Large intestine (tissue), 3 donors: ENCODE data around the gene SERPINA9. TPM values are rescaled to one million over a fixed set of nuclear protein-coding genes. Genes with fewer than 3 reads are reported as not detected.
"Not testable (repeated sequence)": the region's sequence is repeated elsewhere in the genome, so short reads cannot be mapped to it uniquely, and the experiment has no call there.

Source experiments
- DNase-seq, 2 donors: peaks; one replicate each; pipeline versions ENCODE4 v3.0.0 to v3.0.0-alpha.2; 2013
- H3K27ac ChIP-seq: one replicate; pipeline ENCODE4 v1.5.1; 2013; ENCODE audit warnings: low read length
- H3K27me3 ChIP-seq: 2 replicates; pipeline ENCODE4 v1.6.1; 2013; ENCODE audit warnings: low read length; ENCODE audit not compliant: control insufficient read depth, insufficient read depth
- H3K36me3 ChIP-seq: 2 replicates; pipeline ENCODE4 v1.6.1; 2013; ENCODE audit warnings: low read length; ENCODE audit not compliant: control insufficient read depth, insufficient read depth
- H3K4me1 ChIP-seq: one replicate; pipeline ENCODE4 v1.6.1; 2013; ENCODE audit warnings: low read length; ENCODE audit not compliant: control insufficient read depth, insufficient read depth
- H3K4me3 ChIP-seq: one replicate; pipeline ENCODE4 v1.5.1; 2013; ENCODE audit warnings: low read length
- H3K9me3 ChIP-seq: one replicate; pipeline ENCODE4 v1.6.1; 2013; ENCODE audit warnings: mild to moderate bottlenecking, low read depth, low read length, moderate library complexity; ENCODE audit not compliant: control insufficient read depth
- WGBS: methylation state at CpG from one replicate; pipeline ENCODE4 v1.1.5; 2013; ENCODE audit warnings: low lambda C conversion rate; ENCODE audit not compliant: insufficient coverage; 5-methylcytosine and 5-hydroxymethylcytosine counted together
- polyA plus RNA-seq: library from polyadenylated mRNA; unstranded; fragments of 120-200 nt; gene quantifications from one replicate; pipeline ENCODE4 v1.2.1, GENCODE V29; 2013

SERPINA9 gene
- polyA plus RNA-seq, 1 donor: not detected

GRCh38 chr14:94510481-94510880 is 34.5 kb upstream of the SERPINA9 start:
- H3K27me3 ChIP-seq, H3K4me1 ChIP-seq, H3K27ac ChIP-seq, DNase-seq, H3K36me3 ChIP-seq, H3K4me3 ChIP-seq, H3K9me3 ChIP-seq: not testable (repeated sequence)
- WGBS: no CpG with 5 or more reads among the region's 2 CpGs

GRCh38 chr14:94509356-94509755 is 33.4 kb upstream of the SERPINA9 start, which contains the start of gene SERPINA12:
SERPINA12 (minus strand) TSS chr14:94509469; CDS start chr14:94498397, 11,072 bp downstream.
- no peaks in the 10 kb centered on the region for H3K4me1 ChIP-seq
- no peak for DNase-seq
- no peaks in the 10 kb centered on the region for H3K27me3 ChIP-seq
- H3K27ac ChIP-seq: no peak within 1 kb of the TSS
- no peak within 1 kb of the TSS for H3K4me3 ChIP-seq
- WGBS: no CpG with 5 or more reads among the region's 3 CpGs
- H3K36me3 ChIP-seq: no peaks in the 10 kb centered on the region
- H3K9me3 ChIP-seq: no peaks in the 10 kb centered on the region

GRCh38 chr14:94505641-94506040 is 29.6 kb upstream of the SERPINA9 start:
- no CpG with 5 or more reads among the region's 8 CpGs for WGBS
- H3K9me3 ChIP-seq: no peaks in the 10 kb centered on the region
- no peaks in the 10 kb centered on the region for H3K27me3 ChIP-seq
- no peaks in the 10 kb centered on the region for H3K4me1 ChIP-seq
- H3K27ac ChIP-seq: no peak overlapping the region
- no peak overlapping the region for H3K4me3 ChIP-seq
- H3K36me3 ChIP-seq: no peaks in the 10 kb centered on the region
- DNase-seq: no peak

GRCh38 chr14:94505206-94505605 is 29.2 kb upstream of the SERPINA9 start:
- WGBS: no CpG with 5 or more reads among the region's 4 CpGs

GRCh38 chr14:94501588-94502516 is 25.9 kb upstream of the SERPINA9 start:
- H3K27me3 ChIP-seq: no peaks in the 10 kb centered on the region
- H3K4me1 ChIP-seq: no peaks in the 10 kb centered on the region
- no peak overlapping the region for H3K4me3 ChIP-seq
- no peak for DNase-seq
- no peaks in the 10 kb centered on the region for H3K9me3 ChIP-seq
- WGBS: no CpG with 5 or more reads among the region's 16 CpGs
- no peaks in the 10 kb centered on the region for H3K36me3 ChIP-seq
- no peak overlapping the region for H3K27ac ChIP-seq

More at GRCh38 chr14:94505206-94505605, 29.2 kb upstream of the SERPINA9 start:
- Histone ChIP-seq H3K27me3 (no peaks in the 10 kb centered on the region), H3K27ac (no peak overlapping the region), H3K36me3 (no peaks in the 10 kb centered on the region), H3K4me1 (no peaks in the 10 kb centered on the region), H3K4me3 (no peak overlapping the region), H3K9me3 (no peaks in the 10 kb centered on the region)
- no peak for DNase-seq

- Histone ChIP-seq H3K27ac (no peak overlapping the region), H3K27me3 (no peaks in the 10 kb centered on the region), H3K9me3 (no peaks in the 10 kb centered on the region), H3K4me1 (no peaks in the 10 kb centered on the region), H3K36me3 (no peaks in the 10 kb centered on the region), H3K4me3 (no peak overlapping the region)
- WGBS: 92% methylated on average over 1 of the region's 3 CpGs
- DNase-seq: no peak
These were observed 24.3 kb upstream of the SERPINA9 start for GRCh38 chr14:94500264-94500663.

- Histone ChIP-seq H3K4me3 (no peak overlapping the region), H3K36me3 (no peaks in the 10 kb centered on the region), H3K9me3 (no peaks in the 10 kb centered on the region), H3K27ac (no peak overlapping the region), H3K27me3 (no peaks in the 10 kb centered on the region), H3K4me1 (no peaks in the 10 kb centered on the region)
- WGBS: no CpG with 5 or more reads among the region's 2 CpGs
- no peak for DNase-seq
These were observed 23.7 kb upstream of the SERPINA9 start for GRCh38 chr14:94499673-94500072.

GRCh38 chr14:94498215-94498614 is 22.2 kb upstream of the SERPINA9 start:
- WGBS: no CpG with 5 or more reads among the region's 3 CpGs
- H3K4me1 ChIP-seq: no peaks in the 10 kb centered on the region
- H3K27ac ChIP-seq: no peak overlapping the region
- no peaks in the 10 kb centered on the region for H3K27me3 ChIP-seq
- no peaks in the 10 kb centered on the region for H3K36me3 ChIP-seq
- no peak for DNase-seq
- H3K4me3 ChIP-seq: no peak overlapping the region
- H3K9me3 ChIP-seq: no peaks in the 10 kb centered on the region

- Histone ChIP-seq H3K4me1 (peaks cover 4% of the 10 kb centered on the region), H3K27ac (no peak overlapping the region), H3K9me3 (no peaks in the 10 kb centered on the region), H3K4me3 (no peak overlapping the region), H3K27me3 (no peaks in the 10 kb centered on the region), H3K36me3 (no peaks in the 10 kb centered on the region)
- no CpG with 5 or more reads among the region's 4 CpGs for WGBS
- DNase-seq: no peak
These were observed 18.1 kb upstream of the SERPINA9 start for GRCh38 chr14:94494085-94494484.

GRCh38 chr14:94491511-94491910 is 15.5 kb upstream of the SERPINA9 start:
- no peaks in the 10 kb centered on the region for H3K9me3 ChIP-seq
- no peak for DNase-seq
- H3K27ac ChIP-seq: no peak overlapping the region
- no peak overlapping the region for H3K4me3 ChIP-seq
- no peaks in the 10 kb centered on the region for H3K36me3 ChIP-seq
- no CpG with 5 or more reads among the region's 4 CpGs for WGBS
- peaks cover 5% of the 10 kb centered on the region for H3K27me3 ChIP-seq
- peaks cover 5% of the 10 kb centered on the region for H3K4me1 ChIP-seq

GRCh38 chr14:94489336-94489735 is 13.3 kb upstream of the SERPINA9 start:
- peaks cover 5% of the 10 kb centered on the region for H3K27me3 ChIP-seq
- H3K4me3 ChIP-seq: no peak overlapping the region
- no peak for DNase-seq
- no CpG with 5 or more reads among the region's 11 CpGs for WGBS
- H3K27ac ChIP-seq: no peak overlapping the region
- peaks cover 12% of the 10 kb centered on the region for H3K4me1 ChIP-seq
- no peaks in the 10 kb centered on the region for H3K36me3 ChIP-seq
- H3K9me3 ChIP-seq: no peaks in the 10 kb centered on the region
